ENCODE data around the gene MARCKSL1. TPM values are rescaled to one million over a fixed set of nuclear protein-coding genes. Genes with fewer than 3 reads are reported as not detected.

MARCKSL1 gene
- total and polyA plus RNA-seq, 2 of the 13 experiments (the other 11 are each of a cell fraction or from before 2014, with no cell fraction given): 81.9 to 155 TPM

GRCh38 chr1:32291708-32292538, 44.1 kb downstream of the MARCKSL1 start, which contains the start of gene HDAC1 (continued):
- no peak for TF ChIP-seq HOXA7 (CRISPR knock-in tag; IDR thresholded peaks at IDR 0.05)
- TF ChIP-seq ZNF704 (CRISPR knock-in tag; IDR thresholded peaks at IDR 0.05; ENCODE audit: borderline replicate concordance): no peak
- no peak for TF ChIP-seq ZC3H4 (CRISPR knock-in tag; IDR thresholded peaks at IDR 0.05; ENCODE audit: borderline replicate concordance)
- 0 out of 2 replicates have a peak, but pooled peaks have one; percentile 9 for TF ChIP-seq CHD2 (IDR thresholded peaks at IDR 0.05; ENCODE audit: low read depth, low read length)
- TF ChIP-seq TBX3 (IDR thresholded peaks at IDR 0.05; ENCODE audit: borderline replicate concordance): no peak
- peak; percentile 38 for TF ChIP-seq MXD4 (CRISPR knock-in tag; IDR thresholded peaks at IDR 0.05)
- peak; percentile 7; the same call in 1 of the 2 replicates for TF ChIP-seq SALL1 (CRISPR knock-in tag; IDR thresholded peaks at IDR 0.05)
- peak; percentile 62; the same call in 1 of the 2 replicates for TF ChIP-seq RFXAP (CRISPR knock-in tag; IDR thresholded peaks at IDR 0.05; ENCODE audit: borderline replicate concordance)
- TF ChIP-seq RELA (CRISPR knock-in tag; IDR thresholded peaks at IDR 0.05): no peak
- peak; percentile 58 for TF ChIP-seq TBX2 (CRISPR knock-in tag; IDR thresholded peaks at IDR 0.05; ENCODE audit: borderline replicate concordance)
- TF ChIP-seq MBD4 (IDR thresholded peaks at IDR 0.05; ENCODE audit: borderline replicate concordance, low read length): no peak
- TF ChIP-seq ZNF580 (CRISPR knock-in tag; IDR thresholded peaks at IDR 0.05; ENCODE audit: borderline replicate concordance, low read depth): no peak; the same call in 1 of the 2 replicates
- TF ChIP-seq MTF2 (CRISPR knock-in tag; IDR thresholded peaks at IDR 0.05; ENCODE audit: borderline replicate concordance): 0 out of 2 replicates have a peak, but pooled peaks have one; percentile 23
- no peak for TF ChIP-seq ZNF678 (CRISPR knock-in tag; IDR thresholded peaks at IDR 0.05)
- 0 out of 2 replicates have a peak, but pooled peaks have one; percentile 31 for TF ChIP-seq TMF1 (CRISPR knock-in tag; IDR thresholded peaks at IDR 0.05; ENCODE audit: low read depth)
- TF ChIP-seq NFE2L2 (IDR thresholded peaks at IDR 0.05; ENCODE audit: low read length): no peak
- TF ChIP-seq KLF16 (CRISPR knock-in tag; IDR thresholded peaks at IDR 0.05): no peak
- 0 out of 2 replicates have a peak, but pooled peaks have one; percentile 41 for TF ChIP-seq HNRNPL (IDR thresholded peaks at IDR 0.05; ENCODE audit: low read depth, low read length)
- no peak for TF ChIP-seq EHMT2 (IDR thresholded peaks at IDR 0.05; ENCODE audit: borderline replicate concordance, low read depth, low read length)
- TF ChIP-seq SRY (CRISPR knock-in tag; IDR thresholded peaks at IDR 0.05): 0 out of 2 replicates have a peak, but pooled peaks have one; percentile 67
- TF ChIP-seq THAP11 (CRISPR knock-in tag; IDR thresholded peaks at IDR 0.05): peak; percentile 67
- no peak for TF ChIP-seq ELF4 (CRISPR knock-in tag; IDR thresholded peaks at IDR 0.05; ENCODE audit: borderline replicate concordance)
- TF ChIP-seq RNF219 (CRISPR knock-in tag; IDR thresholded peaks at IDR 0.05): no peak
- TF ChIP-seq ZNF709 (CRISPR knock-in tag; IDR thresholded peaks at IDR 0.05): no peak
- peak; percentile 62 for TF ChIP-seq TARDBP (CRISPR knock-in tag; IDR thresholded peaks at IDR 0.05)
- TF ChIP-seq KMT2A (CRISPR knock-in tag; IDR thresholded peaks at IDR 0.05): peak; percentile 71
- no peak for TF ChIP-seq SMAD9 (CRISPR knock-in tag; IDR thresholded peaks at IDR 0.05)

Data from HepG2 (cell line).